T-cell (primary cell): ENCODE data around the gene RNF141. TPM values are rescaled to one million over a fixed set of nuclear protein-coding genes. Genes with fewer than 3 reads are reported as not detected.

Experiments
- ATAC-seq, 4 experiments: fragments of 200-7000 bp in 3 of 4; fragments of 150-1000 bp in 1 of 4; cut with Tn5 transposase; replicated peaks in 1 of 4; 1 replicate in 3 of 4; 2 replicates in 1 of 4; pipeline ENCODE4 v1.10.0; 2021; ENCODE audit warnings: moderate library complexity in 3 of 4, mild to moderate bottlenecking in 2 of 4, moderate number of reproducible peaks in 1 of 4
- CTCF ChIA-PET, 2 donors: fragments of 300-600 bp; sonication (Branson Sonifier 250); formaldehyde crosslinking; loops; one replicate each; lab custom pipeline; 2022; ENCODE audit warnings: antibody characterized with exemption in 2 of 2; lab: Charles Lee
- POLR2A ChIA-PET, 2 donors: fragments of 300-600 bp; sonication (Branson Sonifier 250); formaldehyde crosslinking; loops; one replicate each; lab custom pipeline; 2022; ENCODE audit warnings: antibody characterized with exemption in 2 of 2; lab: Charles Lee
- DNase-seq, 35 experiments: peaks; one replicate each; pipeline versions ENCODE4 v3.0.0 to v3.0.0-alpha.2; 2013 to 2023
- H3K27ac ChIP-seq: one replicate; pipeline ENCODE4 v1.5.1; 2013; ENCODE audit warnings: low read length
- H3K27me3 ChIP-seq, 2 experiments: replicated peaks in 1 of 2; 1 replicate in 1 of 2; 2 replicates in 1 of 2; pipeline versions ENCODE4 v1.6.1 to v1.7.0; 2013; ENCODE audit warnings: low read length in 1 of 2, mixed read lengths in 1 of 2; ENCODE audit not compliant: control insufficient read depth in 2 of 2, insufficient read depth in 2 of 2; ENCODE audit errors: extremely low read depth in 1 of 2
- H3K36me3 ChIP-seq, 2 donors: 1 replicate in 1 of 2; 2 replicates in 1 of 2; pipeline versions ENCODE4 v1.6.1 to v1.7.0; 2013; ENCODE audit warnings: low read length in 1 of 2; ENCODE audit not compliant: control insufficient read depth in 2 of 2, insufficient read depth in 1 of 2; ENCODE audit errors: extremely low read depth in 1 of 2
- H3K4me1 ChIP-seq, 2 experiments: 1 replicate in 1 of 2; 2 replicates in 1 of 2; pipeline versions ENCODE4 v1.6.1 to v1.7.0; 2013; ENCODE audit warnings: low read length in 2 of 2, mixed read lengths in 1 of 2; ENCODE audit not compliant: insufficient read depth in 2 of 2, control insufficient read depth in 1 of 2; ENCODE audit errors: extremely low read depth in 1 of 2
- H3K4me3 ChIP-seq, 2 donors: 1 replicate in 1 of 2; 2 replicates in 1 of 2; pipeline versions ENCODE4 v1.5.1 to v1.7.0; 2013; ENCODE audit warnings: mild to moderate bottlenecking in 2 of 2, low read length in 1 of 2, moderate library complexity in 1 of 2; ENCODE audit not compliant: control insufficient read depth in 1 of 2; ENCODE audit errors: extremely low read depth in 1 of 2
- H3K9me3 ChIP-seq: 2 replicates; pipeline ENCODE4 v1.7.0; 2013
- H3K27ac Mint-ChIP-seq, 2 donors: one replicate each; pipeline ENCODE4 v1.8.0; 2020 to 2021; ENCODE audit warnings: mild to moderate bottlenecking in 2 of 2, mixed read lengths in 2 of 2
- H3K27me3 Mint-ChIP-seq, 2 donors: one replicate each; pipeline ENCODE4 v1.8.0; 2021 to 2022; ENCODE audit warnings: mixed read lengths in 2 of 2
- H3K36me3 Mint-ChIP-seq: one replicate; pipeline ENCODE4 v1.8.0; 2021; ENCODE audit warnings: mixed read lengths
- H3K4me1 Mint-ChIP-seq, 3 donors: one replicate each; pipeline ENCODE4 v1.8.0; 2020 to 2022; ENCODE audit warnings: mixed read lengths in 3 of 3, mild to moderate bottlenecking in 1 of 3
- H3K4me3 Mint-ChIP-seq, 3 donors: one replicate each; pipeline ENCODE4 v1.8.0; 2020 to 2022; ENCODE audit warnings: mild to moderate bottlenecking in 3 of 3, mixed read lengths in 3 of 3, moderate library complexity in 3 of 3
- H3K9me3 Mint-ChIP-seq, 3 donors: one replicate each; pipeline ENCODE4 v1.8.0; 2020 to 2022; ENCODE audit warnings: mixed read lengths in 3 of 3
- WGBS: methylation state at CpG from one replicate; pipeline ENCODE4 v1.1.5; 2013; ENCODE audit warnings: missing lambda C conversion rate; ENCODE audit not compliant: insufficient coverage; 5-methylcytosine and 5-hydroxymethylcytosine counted together
- total RNA-seq, 35 experiments: library from RNA in 6 of 35; stranded (reverse) in 6 of 35; fragments of 120-200 nt in 1 of 35; gene quantifications; one replicate each; pipeline versions ENCODE4 v1.2.1 to v1.2.4 and lab custom pipeline; 2013 to 2026

Gene RNF141
- total RNA-seq (10 to 100 TPM; 15.1 to 17.3 (median 15.3) TPM), total RNA-seq (lab: John Stamatoyannopoulos, UW) (12.6 to 40.0 (median 27.2) reads per million in 29 experiments)
- total RNA-seq (2013): 22.1 TPM

DNA sequence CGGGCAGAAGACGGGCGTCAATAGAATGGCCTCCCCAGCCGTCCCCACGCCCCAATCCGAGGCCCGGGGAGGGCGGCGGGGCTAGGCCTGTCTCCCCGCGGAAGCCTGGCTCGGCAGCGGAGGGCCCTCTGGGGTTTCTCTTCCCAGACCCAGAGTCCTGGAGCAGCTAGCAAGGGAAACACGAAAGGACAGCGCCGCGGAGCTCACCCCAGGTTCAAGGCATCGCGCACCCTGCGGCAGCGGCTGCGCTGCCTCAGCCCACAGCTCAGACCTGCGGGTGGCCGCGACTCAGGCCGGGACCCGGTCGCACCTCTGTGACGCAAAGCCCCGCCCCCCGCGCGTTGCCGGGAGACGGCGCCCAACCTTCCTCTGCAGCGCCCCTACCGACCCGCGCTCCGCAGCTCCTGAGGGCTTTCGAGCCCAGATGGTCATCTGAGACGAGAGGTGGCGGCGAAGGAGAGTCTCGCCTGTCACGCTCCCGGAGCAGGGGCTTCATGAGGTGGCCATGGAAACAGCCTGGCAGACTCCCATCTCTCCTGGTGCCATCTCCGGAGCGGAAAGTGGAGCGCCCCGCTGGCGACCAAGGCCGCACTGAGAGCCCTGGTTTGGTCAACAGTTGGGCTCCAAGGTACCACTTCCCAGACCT, at the start of gene RNF141:
Gene RNF141 (minus strand): TSS at position 273 of the 646 bp plus-strand sequence. CDS start 7,029 bp downstream, outside the sequence.
- no peaks in the 10 kb centered on the region for H3K36me3 ChIP-seq
- peak within 1 kb of the TSS; percentile 87 to 91 (median 87) for H3K4me3 Mint-ChIP-seq
- peaks cover 22 to 37% (median 30%) of the 10 kb centered on the region in 3 donors for H3K4me1 Mint-ChIP-seq
- ATAC-seq (peak; percentile 97 to 99 (median 98)), DNase-seq (peak; percentile 81 to 98 (median 92))
- peaks cover 0 to 13% of the 10 kb centered on the region in 2 experiments for H3K27me3 ChIP-seq
- no peaks in the 10 kb centered on the region for H3K9me3 Mint-ChIP-seq
- H3K9me3 ChIP-seq: no peaks in the 10 kb centered on the region
- H3K36me3 Mint-ChIP-seq: no peaks in the 10 kb centered on the region
- CTCF ChIA-PET: interaction anchor here (0.5 to 2.8 kb wide), 21 partner anchors 9 to 1402 kb away, joined by 3 to 14 read pairs (median 5); partner anchors contain the start of genes AMPD3 (in 1 of the 2), CTR9 (in 1 of the 2), EIF4G2 (in 1 of the 2) and ZBED5 (in 1 of the 2)
- POLR2A ChIA-PET: interaction anchor here (0.5 to 2.8 kb wide), 8 partner anchors 10 to 1119 kb away, joined by 3 to 13 read pairs (median 3); partner anchors contain the start of genes AMPD3 (in 1 of the 2), EIF4G2 (in 1 of the 2) and ZBED5 (in 1 of the 2)
- H3K27ac ChIP-seq: peak within 1 kb of the TSS; percentile 78
- H3K27ac Mint-ChIP-seq: peak within 1 kb of the TSS; percentile 75 to 86
- H3K27me3 Mint-ChIP-seq: no peaks in the 10 kb centered on the region
- WGBS: 1% methylated on average over 52 of the region's 54 CpGs
- H3K4me1 ChIP-seq: peaks cover 2 to 12% of the 10 kb centered on the region in 2 experiments
- H3K4me3 ChIP-seq: peak within 1 kb of the TSS; percentile 82 to 86

- Histone ChIP-seq H3K9me3 (no peaks in the 10 kb centered on the region), H3K4me3 (no peak overlapping the region), H3K27ac (no peak overlapping the region), H3K4me1 (no peaks in the 10 kb centered on the region), H3K27me3 (peaks cover 0 to 3% of the 10 kb centered on the region in 2 experiments), H3K36me3 (no peaks in the 10 kb centered on the region)
- Mint-ChIP-seq H3K9me3 (no peaks in the 10 kb centered on the region), H3K4me3 (no peak overlapping the region), H3K27me3 (peaks cover 7 to 9% of the 10 kb centered on the region in 2 donors), H3K4me1 (no peaks in the 10 kb centered on the region), H3K27ac (no peak overlapping the region), H3K36me3 (no peaks in the 10 kb centered on the region)
- no peak for ATAC-seq
- no CpG with 5 or more reads among the region's 2 CpGs for WGBS
- DNase-seq: no peak
- CTCF ChIA-PET: no interaction called here
- POLR2A ChIA-PET: interaction anchor here in 1 of 2 donors (0.6 kb wide), 1 partner anchor 596 kb away, joined by 8 read pairs; no protein-coding TSS in a partner anchor
Observed at GRCh38 chr11:10590218-10590915, 49.4 kb upstream of the RNF141 start.

- no peaks in the 10 kb centered on the region for H3K4me1 Mint-ChIP-seq
- no peaks in the 10 kb centered on the region for H3K4me1 ChIP-seq
- no peaks in the 10 kb centered on the region for H3K9me3 Mint-ChIP-seq
- no peaks in the 10 kb centered on the region for H3K36me3 ChIP-seq
- DNase-seq (no peak), ATAC-seq (no peak)
- no peaks in the 10 kb centered on the region for H3K9me3 ChIP-seq
- no peak overlapping the region for H3K4me3 ChIP-seq
- CTCF ChIA-PET: no interaction called here
- H3K36me3 Mint-ChIP-seq: no peaks in the 10 kb centered on the region
- POLR2A ChIA-PET: interaction anchor here in 1 of 2 donors (0.6 kb wide), 2 partner anchors 326 to 1628 kb away, joined by 3 read pairs; no protein-coding TSS in a partner anchor
- no peak overlapping the region for H3K4me3 Mint-ChIP-seq
- no CpG with 5 or more reads among the region's 2 CpGs for WGBS
- peaks cover 7 to 9% of the 10 kb centered on the region in 2 donors for H3K27me3 Mint-ChIP-seq
- H3K27ac Mint-ChIP-seq: no peak overlapping the region
- peaks cover 0 to under 1% of the 10 kb centered on the region in 2 experiments for H3K27me3 ChIP-seq
- H3K27ac ChIP-seq: no peak overlapping the region
Observed at GRCh38 chr11:10588904-10589303, 47.9 kb upstream of the RNF141 start.

GRCh38 chr11:10587995-10588394, 47.0 kb upstream of the RNF141 start:
- Histone ChIP-seq H3K27ac (no peak overlapping the region), H3K4me3 (no peak overlapping the region), H3K27me3 (no peaks in the 10 kb centered on the region), H3K9me3 (no peaks in the 10 kb centered on the region), H3K4me1 (no peaks in the 10 kb centered on the region), H3K36me3 (no peaks in the 10 kb centered on the region)
- no peaks in the 10 kb centered on the region for H3K4me1 Mint-ChIP-seq
- H3K27me3 Mint-ChIP-seq: peaks cover 9 to 12% of the 10 kb centered on the region in 2 donors
- no peak overlapping the region for H3K4me3 Mint-ChIP-seq
- DNase-seq (no peak), ATAC-seq (no peak)
- no peaks in the 10 kb centered on the region for H3K9me3 Mint-ChIP-seq
- ChIA-PET POLR2A (no interaction called here), CTCF (no interaction called here)
- H3K36me3 Mint-ChIP-seq: no peaks in the 10 kb centered on the region
- no CpG with 5 or more reads among the region's 3 CpGs for WGBS
- H3K27ac Mint-ChIP-seq: no peak overlapping the region

DNA sequence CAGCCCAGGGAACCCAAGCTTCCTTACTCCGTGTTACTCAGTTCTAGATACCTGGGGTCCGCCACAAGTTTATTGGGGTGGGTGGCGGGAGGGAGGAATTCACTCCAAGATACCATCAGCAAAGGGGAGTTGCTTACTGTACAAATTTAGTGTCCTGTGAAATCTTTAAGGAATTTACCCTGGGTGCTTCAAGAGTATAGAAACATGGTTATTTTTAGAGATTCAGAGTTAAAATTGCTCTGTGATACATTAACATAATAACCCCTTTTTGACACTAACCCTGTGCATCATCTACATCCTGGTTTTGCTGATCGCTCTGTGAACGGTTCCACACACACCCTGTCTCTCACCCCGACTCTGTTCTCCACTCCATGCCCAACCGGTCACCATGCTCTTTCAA, 46.4 kb upstream of the RNF141 start:
- Histone ChIP-seq H3K9me3 (no peaks in the 10 kb centered on the region), H3K36me3 (no peaks in the 10 kb centered on the region), H3K4me1 (no peaks in the 10 kb centered on the region), H3K27ac (no peak overlapping the region), H3K27me3 (no peaks in the 10 kb centered on the region), H3K4me3 (no peak overlapping the region)
- H3K4me3 Mint-ChIP-seq: no peak overlapping the region
- no peaks in the 10 kb centered on the region for H3K9me3 Mint-ChIP-seq
- no peaks in the 10 kb centered on the region for H3K4me1 Mint-ChIP-seq
- H3K36me3 Mint-ChIP-seq: no peaks in the 10 kb centered on the region
- ATAC-seq (no peak), DNase-seq (no peak)
- CTCF ChIA-PET: no interaction called here
- POLR2A ChIA-PET: no interaction called here
- no CpG with 5 or more reads among the region's 7 CpGs for WGBS
- H3K27me3 Mint-ChIP-seq: peaks cover 11 to 14% of the 10 kb centered on the region in 2 donors
- no peak overlapping the region for H3K27ac Mint-ChIP-seq

- Mint-ChIP-seq H3K36me3 (no peaks in the 10 kb centered on the region), H3K4me1 (no peaks in the 10 kb centered on the region), H3K4me3 (no peak overlapping the region), H3K9me3 (no peaks in the 10 kb centered on the region), H3K27me3 (peaks cover 11 to 18% of the 10 kb centered on the region in 2 donors), H3K27ac (no peak overlapping the region)
- ChIA-PET CTCF (interaction anchor here (0.5 to 0.8 kb wide), 3 partner anchors 11 to 156 kb away, joined by 3 to 6 read pairs (median 3); no protein-coding TSS in a partner anchor), POLR2A (interaction anchor here in 1 of 2 donors (0.6 kb wide), 1 partner anchor 27 kb away, joined by 3 read pairs; no protein-coding TSS in a partner anchor)
- no peaks in the 10 kb centered on the region for H3K4me1 ChIP-seq
- WGBS: no CpG with 5 or more reads among the region's 3 CpGs
- no peak overlapping the region for H3K27ac ChIP-seq
- no peak overlapping the region for H3K4me3 ChIP-seq
- H3K9me3 ChIP-seq: no peaks in the 10 kb centered on the region
- ATAC-seq: no peak
- H3K27me3 ChIP-seq: peaks cover 0 to 9% of the 10 kb centered on the region in 2 experiments
- no peak for DNase-seq
- no peaks in the 10 kb centered on the region for H3K36me3 ChIP-seq
Observed at GRCh38 chr11:10584071-10584501, 43.1 kb upstream of the RNF141 start.
